HG03097 (cell line): ENCODE results near the gene EXO1.
"Not testable (repeated sequence)": the region's sequence is repeated elsewhere in the genome, so short reads cannot be mapped to it uniquely, and the experiment has no call there.

Experiments used
- ATAC-seq: cut with Tn5 transposase; IDR thresholded peaks from one replicate; pipeline ENCODE4 v1.9.1; 2021; ENCODE audit not compliant: unreplicated experiment, low FRiP score

Gene EXO1

DNA sequence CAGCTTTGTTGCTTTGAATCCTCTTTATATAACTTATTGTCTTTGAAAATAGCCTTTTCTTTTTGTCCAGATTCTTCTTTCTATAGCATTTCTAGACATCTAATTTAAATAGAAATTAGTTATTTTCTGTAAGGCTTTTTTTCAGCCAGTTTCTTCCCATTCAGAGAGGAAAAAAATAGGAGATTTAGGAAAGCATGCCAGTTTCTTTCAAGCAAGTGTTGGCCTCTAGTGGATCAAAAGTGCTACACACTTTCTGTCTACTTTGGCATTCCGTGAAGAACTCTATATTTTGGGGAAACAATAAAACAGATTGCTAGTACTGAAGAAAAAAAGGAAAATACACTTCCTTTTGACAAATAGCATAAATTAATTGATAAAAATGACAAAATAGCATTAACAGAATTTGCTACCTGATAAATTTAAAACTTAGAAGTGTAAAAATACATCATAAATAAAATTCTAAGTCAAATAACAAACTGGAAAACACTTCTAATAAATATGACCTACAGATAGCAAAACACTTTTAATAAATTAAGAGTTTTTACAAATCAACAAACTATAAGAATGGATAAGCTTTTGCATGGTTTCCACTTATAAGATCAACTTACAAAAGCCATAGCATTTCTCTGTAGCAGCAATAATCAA is 13.1 kb upstream of the EXO1 start:
- no peak for ATAC-seq

DNA sequence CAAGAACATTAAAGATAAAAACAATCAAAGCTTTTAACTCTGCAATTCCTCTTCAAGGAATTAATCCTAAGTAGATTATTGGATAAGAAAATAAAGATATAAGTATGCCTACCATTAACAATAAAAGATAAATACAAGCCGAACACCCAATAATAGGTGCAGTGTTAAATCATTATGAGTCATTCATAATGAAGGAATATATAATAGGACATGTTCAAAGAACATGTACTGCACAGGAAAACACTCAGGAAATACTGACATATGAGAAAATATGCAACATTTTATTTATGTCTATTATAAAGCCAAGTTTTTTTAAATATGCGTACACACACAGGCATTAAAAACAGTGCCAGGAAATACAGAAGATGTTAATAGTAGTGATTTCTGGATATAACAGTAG is 11.1 kb upstream of the EXO1 start:
- ATAC-seq, result no peak

DNA sequence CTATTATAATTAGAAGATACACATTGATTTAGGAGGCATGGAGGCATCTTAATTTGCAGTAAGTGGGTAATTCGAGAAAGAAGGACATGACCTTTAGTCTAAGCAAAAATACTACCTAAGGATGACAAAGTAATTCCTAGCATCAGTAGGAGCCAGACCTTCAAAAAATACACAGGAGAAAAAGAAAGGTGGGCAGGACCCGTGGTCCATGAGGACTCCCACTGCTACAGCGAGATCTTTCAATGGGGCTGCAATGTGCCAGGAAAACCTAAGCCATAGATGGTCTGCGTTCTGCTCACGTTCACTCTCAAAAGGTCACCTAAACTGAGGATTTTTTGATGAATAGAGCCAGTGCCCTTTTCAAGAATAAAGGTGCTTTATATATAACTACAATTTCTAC is 10.6 kb upstream of the EXO1 start:
- no peak for ATAC-seq

DNA sequence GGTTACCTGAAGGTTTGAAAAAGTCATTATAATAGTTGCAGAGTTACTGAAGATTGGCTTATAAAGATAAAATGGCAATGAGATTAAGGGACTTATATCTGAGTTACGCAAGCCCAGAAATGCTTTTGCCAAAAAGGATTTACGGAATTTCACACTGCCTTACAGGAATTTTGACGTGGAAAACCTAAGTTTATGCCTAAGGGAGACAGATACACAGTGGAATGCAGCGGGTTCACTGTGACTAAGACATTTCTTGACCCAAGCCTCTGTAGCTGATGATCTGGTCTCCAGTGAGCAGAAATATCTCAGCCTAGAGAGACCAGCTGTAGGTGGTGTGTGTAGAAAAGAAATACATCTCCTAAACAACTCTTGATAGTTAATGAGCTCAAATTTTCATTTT is 10.1 kb upstream of the EXO1 start:
- ATAC-seq, result no peak

DNA sequence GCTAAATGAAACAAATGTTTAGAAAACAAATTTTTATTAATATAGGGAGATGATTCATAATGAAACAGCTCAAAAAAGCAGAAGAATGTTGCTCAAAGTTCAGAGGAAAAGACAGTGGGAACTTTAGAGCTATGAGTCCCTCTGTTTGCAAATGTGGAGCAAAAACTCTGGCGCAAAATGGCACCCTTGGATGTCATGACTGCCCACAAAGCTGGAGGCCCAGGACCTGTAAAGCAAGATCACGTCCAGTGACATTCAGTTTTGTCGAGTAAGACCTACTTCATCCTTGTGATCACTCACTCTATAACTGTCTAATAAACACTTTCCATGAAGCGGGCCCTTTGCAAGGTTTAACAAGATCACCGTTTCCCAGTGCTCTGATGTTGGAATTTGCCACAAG is 9.1 kb upstream of the EXO1 start:
- ATAC-seq, result no peak

DNA sequence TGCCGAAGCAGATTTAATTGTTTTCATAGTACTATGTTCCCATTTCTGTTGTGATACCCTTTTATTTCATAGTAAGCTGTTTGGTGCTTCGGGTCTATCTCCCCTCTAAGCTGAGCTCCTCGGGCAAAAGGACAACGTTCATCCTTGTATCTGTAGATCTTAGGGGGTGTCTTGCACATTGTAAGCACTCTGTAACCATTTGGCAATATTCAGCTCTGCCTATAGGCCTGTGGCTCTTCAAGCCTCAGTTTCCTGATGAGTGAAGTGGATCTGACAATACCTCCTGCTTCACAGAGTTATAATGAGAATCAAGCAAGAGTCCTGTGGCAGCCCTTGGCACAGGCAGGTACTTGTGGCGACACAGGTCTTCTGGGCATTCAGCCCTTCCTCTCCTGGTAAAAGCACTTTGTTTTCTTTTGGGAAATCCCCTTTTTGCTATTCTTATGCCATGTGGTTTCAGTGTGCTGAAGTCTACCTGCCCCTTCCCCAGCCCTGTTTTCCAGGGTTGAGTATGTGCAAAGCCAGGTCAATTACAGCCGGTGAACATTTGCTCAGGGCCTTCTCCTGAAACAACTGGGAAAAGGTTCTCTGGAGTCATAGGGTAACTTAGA is 8.5 kb upstream of the EXO1 start:
- peak; percentile 60 for ATAC-seq

DNA sequence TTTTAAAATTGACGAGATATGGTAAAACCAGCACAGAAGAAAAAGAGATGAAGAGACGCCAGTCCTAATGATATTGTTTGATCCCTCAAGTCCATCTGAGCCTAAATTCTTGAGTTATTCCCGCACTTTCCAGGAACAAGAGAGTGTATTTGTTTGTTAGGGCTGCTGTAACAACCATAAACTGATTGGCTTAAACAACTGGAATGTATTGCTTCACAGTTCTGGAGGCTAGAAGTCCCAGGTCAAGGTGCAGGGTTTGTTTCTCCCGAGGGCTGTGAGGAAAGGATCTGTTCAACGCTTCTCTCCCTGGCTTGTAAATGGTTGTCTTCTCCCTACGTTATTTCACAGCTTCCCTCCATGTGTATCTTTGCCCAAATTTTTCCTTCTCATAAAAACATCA is 7.8 kb upstream of the EXO1 start:
- no peak for ATAC-seq

DNA sequence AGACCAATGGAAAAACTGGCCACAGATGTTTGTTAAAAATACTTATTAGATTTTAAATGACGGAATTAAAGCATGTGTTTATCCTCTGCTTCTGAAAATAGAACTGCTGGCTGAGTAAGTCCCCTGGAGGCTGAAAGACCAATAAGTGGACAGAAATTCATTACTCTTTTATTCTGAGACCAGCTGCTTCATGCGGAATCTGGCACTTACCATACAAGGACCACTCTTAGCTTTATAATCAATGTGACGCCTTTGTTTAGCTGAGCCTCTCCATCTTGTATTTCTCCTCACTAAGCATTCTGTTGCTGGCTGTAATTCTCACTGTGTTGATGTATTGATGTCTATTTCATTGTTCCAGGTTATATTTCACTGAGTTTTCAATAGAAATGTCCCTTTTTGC is 6.3 kb upstream of the EXO1 start:
- no peak for ATAC-seq

DNA sequence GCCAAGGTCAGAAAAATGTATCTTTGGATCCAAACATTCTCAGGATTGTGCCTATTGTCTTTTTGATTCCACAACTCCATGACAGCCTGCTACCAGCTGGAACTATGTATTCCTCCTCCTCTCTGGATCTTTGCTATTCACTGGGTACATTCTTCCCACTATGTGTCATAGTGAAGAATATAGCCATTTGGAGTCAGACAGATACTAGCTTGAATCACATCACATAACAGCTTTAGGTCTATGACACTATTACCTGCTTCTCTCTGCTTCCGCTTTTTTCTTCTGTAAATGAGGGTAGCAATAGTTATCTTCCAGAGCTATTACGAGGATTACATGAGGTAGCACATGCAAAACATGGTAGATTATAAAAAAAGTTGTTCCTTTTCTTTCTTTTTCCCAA is 5.4 kb upstream of the EXO1 start:
- ATAC-seq, result no peak

DNA sequence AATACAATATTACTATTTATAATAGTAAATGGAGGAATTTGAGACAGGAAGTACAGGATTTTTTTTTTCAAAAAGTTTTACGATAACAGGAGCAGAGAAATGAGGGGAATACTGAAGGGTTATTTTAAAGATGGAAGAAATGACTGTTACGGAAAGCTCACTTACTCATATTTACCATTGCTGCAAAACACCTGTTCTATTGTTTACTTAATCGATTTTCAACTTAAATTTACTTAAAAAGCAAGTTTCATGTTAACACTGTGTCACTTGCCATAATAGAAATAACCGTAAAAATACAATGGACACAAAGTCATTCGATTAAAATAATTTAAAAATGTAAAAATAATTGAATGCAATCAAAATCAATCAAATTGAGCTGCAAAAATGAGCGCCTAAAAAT is 3.4 kb upstream of the EXO1 start:
- ATAC-seq, result no peak

DNA sequence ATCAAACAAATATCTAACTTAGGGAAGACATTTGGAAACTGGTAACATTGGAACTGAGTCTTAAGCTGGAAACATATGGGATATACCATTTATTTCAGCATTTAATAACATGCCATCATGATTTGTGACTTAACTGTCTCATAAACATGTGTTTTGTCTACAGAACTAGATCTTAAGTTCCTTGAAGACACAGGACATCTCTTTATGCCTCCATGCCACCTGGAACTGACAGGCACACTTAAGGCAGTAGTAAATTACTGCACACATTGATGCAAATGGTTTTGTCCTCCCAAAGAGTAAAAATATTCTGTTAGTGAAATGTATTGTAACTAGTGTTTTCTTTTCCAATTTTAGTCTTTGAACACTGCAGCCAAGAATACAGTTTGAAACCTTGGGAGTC is 1.6 kb upstream of the EXO1 start:
- ATAC-seq, result no peak

DNA sequence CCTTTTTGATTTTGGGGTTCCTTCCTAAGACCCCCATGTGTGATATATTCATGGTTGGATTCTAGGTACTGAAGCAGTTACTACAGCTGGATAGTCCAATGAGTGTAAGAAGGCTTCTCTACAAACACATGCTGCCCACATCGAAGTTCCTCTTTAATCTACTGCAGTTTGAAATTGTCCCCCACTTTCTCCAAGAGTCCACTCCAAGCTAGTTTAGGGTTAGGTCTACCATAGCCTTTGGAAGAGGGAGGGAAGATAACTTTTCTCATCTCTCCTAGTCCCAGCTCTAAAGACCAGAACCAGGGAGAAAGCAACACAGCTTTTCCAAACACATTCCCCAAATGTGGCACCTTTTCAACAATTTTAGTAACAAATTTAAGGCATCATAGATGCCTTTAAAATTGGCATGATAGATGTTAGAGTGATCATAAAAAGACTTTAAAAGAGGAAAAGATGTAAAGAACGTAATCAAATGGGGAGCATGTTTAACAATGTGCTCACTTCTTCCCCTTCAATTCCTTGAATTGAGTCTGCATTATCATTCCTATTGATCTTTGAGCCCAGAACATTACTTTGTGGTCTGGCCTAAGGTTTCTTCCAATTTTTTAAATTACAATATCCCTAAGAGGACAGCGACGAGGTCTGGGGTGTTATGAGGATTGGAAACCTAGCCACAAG is 1.0 kb upstream of the EXO1 start:
- ATAC-seq, result no peak

DNA sequence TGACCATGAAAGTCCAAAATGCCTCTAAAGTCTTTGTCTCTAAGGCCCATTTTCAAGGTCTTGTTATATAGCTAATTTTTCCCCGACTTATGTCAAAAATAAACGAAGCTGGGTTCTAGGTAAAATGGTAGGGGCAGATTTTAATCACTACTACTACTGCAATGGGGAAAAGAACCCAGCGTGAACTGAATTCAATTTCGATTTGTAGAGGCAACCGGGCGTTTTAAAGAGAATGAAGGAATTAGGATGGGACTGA is 536 bp upstream of the EXO1 start:
- no peak for ATAC-seq

DNA sequence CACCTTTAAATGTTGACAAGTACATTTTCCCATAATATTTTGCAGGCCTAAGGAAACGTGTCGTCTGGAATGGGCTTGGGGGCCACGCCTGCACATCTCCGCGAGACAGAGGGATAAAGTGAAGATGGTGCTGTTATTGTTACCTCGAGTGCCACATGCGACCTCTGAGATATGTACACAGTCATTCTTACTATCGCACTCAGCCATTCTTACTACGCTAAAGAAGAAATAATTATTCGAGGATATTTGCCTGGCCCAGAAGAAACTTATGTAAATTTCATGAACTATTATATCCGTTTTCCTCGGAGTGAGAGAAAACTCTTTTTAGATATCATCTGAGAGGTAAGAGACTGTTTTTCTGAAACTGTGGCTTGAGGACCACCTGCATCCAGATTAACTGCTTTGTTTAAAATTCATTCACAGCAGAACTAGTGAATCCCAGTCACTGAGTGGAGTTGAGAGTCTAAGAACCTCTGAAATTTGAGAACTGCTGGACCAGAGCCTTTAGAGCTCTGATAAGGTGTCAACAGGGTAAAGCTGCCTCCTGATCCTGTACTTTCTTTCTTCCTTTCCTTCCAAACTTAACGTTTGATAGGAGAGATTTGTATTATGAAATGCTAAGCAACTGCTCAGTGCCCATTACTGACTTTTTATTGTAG is 811 bp downstream of the EXO1 start:
- ATAC-seq, result no peak

DNA sequence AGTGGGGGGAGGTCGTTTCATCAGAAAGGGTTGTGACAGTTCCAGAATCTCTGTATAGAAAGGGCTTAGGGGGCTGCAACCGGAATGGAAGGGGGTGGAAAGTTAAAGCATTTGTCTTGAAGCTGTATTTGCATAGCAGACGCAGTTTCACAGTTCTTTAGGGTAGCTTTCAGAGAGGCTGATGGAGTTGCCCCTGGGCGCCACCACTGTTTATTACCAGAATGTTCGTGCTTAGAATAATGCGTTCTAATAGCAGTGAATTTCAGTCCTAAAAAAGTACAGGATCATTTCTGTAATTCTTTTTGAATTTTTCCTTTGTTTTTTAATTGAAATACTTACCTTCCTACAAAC is 1.3 kb downstream of the EXO1 start:
- ATAC-seq, result no peak

DNA sequence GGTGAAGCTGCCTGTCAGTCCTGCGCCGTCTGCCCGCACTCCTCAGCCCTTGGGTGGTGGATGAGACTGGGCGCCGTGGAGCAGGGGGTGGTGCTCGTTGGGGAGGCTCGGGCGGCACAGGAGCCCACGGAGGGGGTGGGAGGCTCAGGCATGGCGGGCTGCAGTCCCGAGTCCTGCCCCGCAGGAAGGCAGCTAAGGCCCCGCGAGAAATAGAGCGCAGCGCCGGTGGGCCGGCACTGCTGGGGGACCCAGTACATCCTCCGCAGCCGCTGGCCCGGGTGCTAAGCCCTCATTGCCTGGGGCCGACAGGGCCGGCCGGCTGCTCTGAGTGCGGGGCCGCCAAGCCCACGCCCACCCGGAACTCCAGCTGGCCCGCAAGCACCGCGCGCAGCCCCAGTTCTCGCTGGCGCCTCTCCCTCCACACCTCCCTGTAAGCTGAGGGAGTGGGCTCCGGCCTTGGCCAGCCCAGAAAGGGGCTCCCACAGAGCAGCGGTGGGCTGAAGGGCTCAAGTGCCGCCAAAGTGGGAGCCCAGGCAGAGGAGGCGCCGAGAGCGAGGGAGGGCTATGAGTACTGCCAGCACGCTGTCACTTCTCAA is 7.6 kb downstream of the EXO1 start:
- not testable (repeated sequence) for ATAC-seq

DNA sequence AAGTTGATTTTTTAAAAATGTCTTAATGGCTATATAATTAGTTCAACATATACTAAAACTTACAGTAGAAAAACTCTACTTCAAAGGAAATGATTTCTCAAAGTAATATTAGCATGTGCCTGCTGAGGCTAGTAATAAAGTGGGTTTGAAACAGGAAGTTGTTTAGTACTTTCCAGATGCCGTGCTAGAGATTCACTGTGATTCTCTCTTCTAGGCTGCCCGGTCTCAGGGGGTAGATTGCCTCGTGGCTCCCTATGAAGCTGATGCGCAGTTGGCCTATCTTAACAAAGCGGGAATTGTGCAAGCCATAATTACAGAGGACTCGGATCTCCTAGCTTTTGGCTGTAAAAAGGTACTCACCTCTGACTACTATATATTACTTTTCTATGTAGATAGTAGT is 9.1 kb downstream of the EXO1 start:
- ATAC-seq, result no peak

DNA sequence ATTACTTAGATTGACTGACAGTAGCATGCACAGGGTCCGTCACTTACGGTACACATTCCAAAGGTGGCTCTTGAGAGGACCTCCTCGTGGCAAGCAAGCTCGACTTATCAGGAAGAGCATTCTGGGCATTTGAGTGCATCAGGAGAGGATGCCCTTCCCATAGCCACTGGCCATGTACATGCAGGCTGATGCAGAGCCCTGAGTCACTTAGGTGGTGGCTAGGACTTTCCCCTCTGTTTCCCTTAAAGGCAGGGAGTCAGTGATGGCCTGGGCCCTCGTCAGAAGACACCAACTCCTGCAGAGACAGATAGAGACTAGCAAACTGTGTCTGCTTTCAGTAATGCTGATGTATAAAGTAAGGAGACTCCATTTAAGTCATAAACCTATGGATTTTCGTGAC is 12.9 kb downstream of the EXO1 start:
- ATAC-seq, result no peak

DNA sequence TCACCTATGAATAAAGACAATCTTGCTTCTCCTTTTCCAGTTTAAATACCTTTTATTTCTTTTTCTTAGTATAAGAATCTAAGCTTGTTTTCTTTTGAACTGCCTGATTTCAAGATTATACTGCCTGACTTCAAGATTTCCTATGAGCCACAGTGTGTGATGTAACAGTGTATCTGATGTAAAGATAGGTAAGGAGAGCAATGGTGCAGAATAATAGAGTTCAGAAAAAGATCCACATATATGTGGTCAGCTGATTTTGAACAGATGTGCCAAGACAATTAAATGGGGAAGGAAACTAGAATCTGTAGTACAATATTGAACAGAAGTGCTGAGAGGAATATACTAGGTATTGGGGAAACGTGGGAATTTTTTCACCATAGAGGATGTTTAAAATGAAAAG is 21.0 kb downstream of the EXO1 start:
- ATAC-seq, result no peak

DNA sequence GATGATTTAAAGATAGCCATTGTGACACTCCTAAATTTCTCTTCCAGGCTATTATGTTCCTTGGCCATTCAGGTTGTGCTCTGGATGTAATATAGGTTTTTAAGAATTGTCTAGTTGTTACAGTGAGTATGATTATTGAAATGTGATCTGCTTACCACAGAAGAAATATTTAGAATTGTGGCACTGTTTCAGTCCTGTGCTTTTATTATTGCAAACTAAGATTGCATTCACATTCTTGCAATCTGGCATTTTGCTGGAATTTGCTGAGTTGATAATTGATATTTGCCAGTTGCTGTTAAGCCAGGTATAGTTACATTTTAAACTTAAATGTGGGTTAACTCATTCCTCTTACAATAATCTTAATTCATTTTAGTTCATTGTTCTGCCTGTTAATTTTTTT is 22.3 kb downstream of the EXO1 start:
- ATAC-seq, result no peak

DNA sequence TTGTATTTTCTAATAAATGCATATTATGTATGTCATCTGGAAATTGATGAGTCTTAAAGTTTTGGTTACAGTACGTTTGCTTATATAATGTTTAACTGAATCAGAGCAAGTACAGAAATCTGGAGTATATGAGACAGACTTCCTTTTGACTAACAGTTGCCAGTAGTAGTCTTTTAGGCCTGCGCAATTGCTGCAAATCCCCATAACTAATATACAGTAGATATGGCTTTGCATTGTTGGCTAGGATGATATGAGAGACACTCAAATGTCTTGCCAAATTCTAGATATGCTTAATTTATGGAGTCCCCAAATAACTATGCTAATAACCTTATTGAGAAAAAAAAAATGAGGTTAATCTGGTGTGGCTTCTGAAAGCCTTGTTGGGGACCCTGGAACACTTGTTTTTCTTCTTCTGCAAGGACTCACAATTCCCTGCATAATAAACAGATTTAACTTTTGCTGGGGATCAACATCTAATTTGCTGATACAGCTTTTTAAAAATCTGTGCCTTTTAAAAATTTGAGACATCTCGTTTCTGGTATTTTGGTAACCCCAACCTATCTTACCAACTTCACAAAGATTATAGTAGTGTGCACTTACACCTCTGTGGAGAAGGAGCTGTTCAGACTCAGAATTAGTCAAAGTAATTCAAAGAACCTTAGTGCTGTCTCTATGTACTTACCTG is 22.9 kb downstream of the EXO1 start:
- ATAC-seq, result no peak
